Measurements from ENCODE around the gene ZBTB3. TPM values are rescaled to one million over a fixed set of nuclear protein-coding genes. Genes with fewer than 3 reads are reported as not detected.
"Not testable (repeated sequence)": the region's sequence is repeated elsewhere in the genome, so short reads cannot be mapped to it uniquely, and the experiment has no call there.

ZBTB3 gene
- total RNA-seq, 1 experiment from 2014 or later, result 82.3 TPM

DNA sequence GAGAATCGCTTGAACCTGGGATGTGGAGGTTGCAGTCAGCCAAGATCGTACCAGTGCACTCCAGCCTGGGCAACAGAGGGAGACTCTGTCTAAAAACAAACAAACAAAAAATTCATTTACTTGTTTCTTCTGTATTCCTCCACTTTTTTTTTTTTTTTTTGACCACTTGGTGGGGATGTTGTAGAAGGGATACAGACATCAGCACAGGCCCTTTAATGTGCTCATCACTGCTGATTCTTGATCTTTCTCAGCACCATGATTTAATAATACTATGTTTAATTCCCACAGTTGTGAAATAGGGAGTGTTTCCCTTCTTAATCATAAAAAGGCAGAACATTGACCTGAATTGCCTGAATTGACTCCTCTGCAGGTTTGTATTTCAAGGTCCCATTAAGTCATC, 21.1 kb downstream of the ZBTB3 start:
- no peak for ATAC-seq
- no peak for DNase-seq (ENCODE audit: low spot score)
- no peak for TF ChIP-seq ZNF416 (CRISPR knock-in tag; IDR thresholded peaks at IDR 0.05)
- no peak overlapping the region for H3K27ac Mint-ChIP-seq
- H3K36me3 Mint-ChIP-seq, result peaks cover 27% of the 10 kb centered on the region
- peaks cover under 1% of the 10 kb centered on the region; the same call in 1 of the 2 replicates for H3K27me3 Mint-ChIP-seq (ENCODE audit: low read depth)
- no peak overlapping the region for H3K4me3 Mint-ChIP-seq
- peaks cover 9% of the 10 kb centered on the region for H3K4me1 Mint-ChIP-seq
- ChIA-PET POLR2A (interaction anchor here (0.6 kb wide), 1 partner anchor 99 kb away, joined by 4 read pairs; the partner anchor contains the start of gene STX5), CTCF (interaction anchor here (0.7 to 7.6 kb wide), 2 partner anchors 37 to 185 kb away, joined by 4 to 59 read pairs; partner anchors contain the start of gene TAF6L)
- no peaks in the 10 kb centered on the region for H3K9me3 Mint-ChIP-seq

DNA sequence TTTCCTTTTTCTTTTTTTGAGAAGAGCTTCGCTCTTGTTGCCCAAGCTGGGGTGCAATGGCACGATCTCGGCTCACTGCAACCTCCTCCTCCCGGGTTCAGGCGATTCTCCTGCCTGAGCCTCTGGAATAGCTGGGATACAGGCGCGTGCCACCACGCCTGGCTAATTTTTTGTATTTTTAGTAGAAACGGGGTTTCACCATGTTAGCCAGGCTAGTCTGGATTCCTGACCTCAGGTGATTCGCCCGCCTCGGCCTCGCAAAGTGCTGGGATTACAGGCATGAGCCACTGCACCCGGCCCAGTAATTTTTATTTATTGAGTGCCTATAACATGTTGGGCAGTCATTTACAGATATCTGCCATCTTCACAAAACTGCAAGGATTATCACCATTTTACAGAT, 23.9 kb downstream of the ZBTB3 start:
- H3K27me3 Mint-ChIP-seq (ENCODE audit: low read depth); DNase-seq (ENCODE audit: low spot score); H3K9me3 Mint-ChIP-seq; ATAC-seq: not testable (repeated sequence)
- Mint-ChIP-seq H3K36me3 (peaks cover 20% of the 10 kb centered on the region), H3K4me3 (peak overlapping the region; percentile 98), H3K4me1 (peaks cover 16% of the 10 kb centered on the region), H3K27ac (peak overlapping the region; percentile 41)
- ChIA-PET POLR2A (interaction anchor here (0.6 to 2.6 kb wide), 5 partner anchors 21 to 174 kb away, joined by 3 to 8 read pairs (median 6); partner anchors contain the start of genes BSCL2, GNG3 and TUT1), CTCF (interaction anchor here (0.7 to 7.6 kb wide), 6 partner anchors 20 to 57 kb away, joined by 3 to 59 read pairs (median 10); partner anchors contain the start of genes POLR2G, TAF6L, TMEM179B and ZBTB3)

GRCh38 chr11:62728171-62728988, 25.6 kb downstream of the ZBTB3 start, which contains the start of gene TTC9C:
TTC9C (plus strand) TSS chr11:62728486; CDS start chr11:62728849, 363 bp downstream.
- Mint-ChIP-seq H3K9me3 (no peaks in the 10 kb centered on the region), H3K27ac (peak within 1 kb of the TSS; percentile 100), H3K4me3 (peak within 1 kb of the TSS; percentile 98), H3K27me3 (ENCODE audit: low read depth) (peaks cover 4% of the 10 kb centered on the region; the same call in 1 of the 2 replicates), H3K36me3 (peaks cover 33% of the 10 kb centered on the region), H3K4me1 (peaks cover 25% of the 10 kb centered on the region)
- CTCF ChIA-PET, result interaction anchor here (1.0 to 7.6 kb wide), 16 partner anchors 13 to 1193 kb away, joined by 3 to 59 read pairs (median 4); partner anchors contain the start of genes BSCL2, GNG3, MTA2 and POLR2G
- DNase-seq (ENCODE audit: low spot score) (peak; percentile 78), ATAC-seq (peak; percentile 32)
- POLR2A ChIA-PET, result interaction anchor here (1.0 to 4.2 kb wide), 13 partner anchors 19 to 154 kb away, joined by 3 to 34 read pairs (median 8); partner anchors contain the start of genes BSCL2, C11orf98, CSKMT and GNG3
- TF ChIP-seq, protein P1, sequence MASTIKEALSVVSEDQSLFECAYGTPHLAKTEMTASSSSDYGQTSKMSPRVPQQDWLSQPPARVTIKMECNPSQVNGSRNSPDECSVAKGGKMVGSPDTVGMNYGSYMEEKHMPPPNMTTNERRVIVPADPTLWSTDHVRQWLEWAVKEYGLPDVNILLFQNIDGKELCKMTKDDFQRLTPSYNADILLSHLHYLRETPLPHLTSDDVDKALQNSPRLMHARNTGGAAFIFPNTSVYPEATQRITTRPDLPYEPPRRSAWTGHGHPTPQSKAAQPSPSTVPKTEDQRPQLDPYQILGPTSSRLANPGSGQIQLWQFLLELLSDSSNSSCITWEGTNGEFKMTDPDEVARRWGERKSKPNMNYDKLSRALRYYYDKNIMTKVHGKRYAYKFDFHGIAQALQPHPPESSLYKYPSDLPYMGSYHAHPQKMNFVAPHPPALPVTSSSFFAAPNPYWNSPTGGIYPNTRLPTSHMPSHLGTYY (CRISPR knock-in tag; IDR thresholded peaks at IDR 0.05), result no peak
- TF ChIP-seq USF1 (CRISPR knock-in tag; IDR thresholded peaks at IDR 0.05) (0 out of 2 replicates have a peak, but pooled peaks have one; percentile 15), GRHL2 (CRISPR knock-in tag; IDR thresholded peaks at IDR 0.05; ENCODE audit: insufficient replicate concordance, severe bottlenecking) (no peak), TEAD4 (CRISPR knock-in tag; IDR thresholded peaks at IDR 0.05) (no peak), MYBL2 (CRISPR knock-in tag; IDR thresholded peaks at IDR 0.05) (peak; percentile 81; the same call in 1 of the 2 replicates), SP1 (CRISPR knock-in tag; conservative IDR thresholded peaks at IDR 0.05) (peak; percentile 72), FOXK1 (CRISPR knock-in tag; IDR thresholded peaks at IDR 0.05) (0 out of 2 replicates have a peak, but pooled peaks have one; percentile 10), GABPB1 (CRISPR knock-in tag; IDR thresholded peaks at IDR 0.05) (peak; percentile 44; the same call in 1 of the 2 replicates), MXD4 (CRISPR knock-in tag; IDR thresholded peaks at IDR 0.05; ENCODE audit: borderline replicate concordance) (no peak), NR2C2 (CRISPR knock-in tag; IDR thresholded peaks at IDR 0.05) (peak; percentile 85), HMGXB4 (CRISPR knock-in tag; IDR thresholded peaks at IDR 0.05) (no peak), TEAD1 (CRISPR knock-in tag; IDR thresholded peaks at IDR 0.05) (peak; percentile 28; the same call in 1 of the 2 replicates), RELA (CRISPR knock-in tag; IDR thresholded peaks at IDR 0.05; ENCODE audit: borderline replicate concordance) (no peak), EMX1 (CRISPR knock-in tag; IDR thresholded peaks at IDR 0.05) (no peak), CDX4 (CRISPR knock-in tag; IDR thresholded peaks at IDR 0.05; ENCODE audit: borderline replicate concordance) (no peak), SOX15 (CRISPR knock-in tag; IDR thresholded peaks at IDR 0.05) (no peak), MAX (CRISPR knock-in tag; IDR thresholded peaks at IDR 0.05) (no peak), NFYB (CRISPR knock-in tag; conservative IDR thresholded peaks at IDR 0.05; ENCODE audit: low read depth) (0 out of 2 replicates have a peak, but pooled peaks have one; percentile 13)
- TF ChIP-seq, protein P2, sequence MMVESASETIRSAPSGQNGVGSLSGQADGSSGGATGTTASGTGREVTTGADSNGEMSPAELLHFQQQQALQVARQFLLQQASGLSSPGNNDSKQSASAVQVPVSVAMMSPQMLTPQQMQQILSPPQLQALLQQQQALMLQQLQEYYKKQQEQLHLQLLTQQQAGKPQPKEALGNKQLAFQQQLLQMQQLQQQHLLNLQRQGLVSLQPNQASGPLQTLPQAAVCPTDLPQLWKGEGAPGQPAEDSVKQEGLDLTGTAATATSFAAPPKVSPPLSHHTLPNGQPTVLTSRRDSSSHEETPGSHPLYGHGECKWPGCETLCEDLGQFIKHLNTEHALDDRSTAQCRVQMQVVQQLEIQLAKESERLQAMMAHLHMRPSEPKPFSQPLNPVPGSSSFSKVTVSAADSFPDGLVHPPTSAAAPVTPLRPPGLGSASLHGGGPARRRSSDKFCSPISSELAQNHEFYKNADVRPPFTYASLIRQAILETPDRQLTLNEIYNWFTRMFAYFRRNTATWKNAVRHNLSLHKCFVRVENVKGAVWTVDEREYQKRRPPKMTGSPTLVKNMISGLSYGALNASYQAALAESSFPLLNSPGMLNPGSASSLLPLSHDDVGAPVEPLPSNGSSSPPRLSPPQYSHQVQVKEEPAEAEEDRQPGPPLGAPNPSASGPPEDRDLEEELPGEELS (CRISPR knock-in tag; IDR thresholded peaks at IDR 0.05), result no peak
- TF ChIP-seq, protein P3, sequence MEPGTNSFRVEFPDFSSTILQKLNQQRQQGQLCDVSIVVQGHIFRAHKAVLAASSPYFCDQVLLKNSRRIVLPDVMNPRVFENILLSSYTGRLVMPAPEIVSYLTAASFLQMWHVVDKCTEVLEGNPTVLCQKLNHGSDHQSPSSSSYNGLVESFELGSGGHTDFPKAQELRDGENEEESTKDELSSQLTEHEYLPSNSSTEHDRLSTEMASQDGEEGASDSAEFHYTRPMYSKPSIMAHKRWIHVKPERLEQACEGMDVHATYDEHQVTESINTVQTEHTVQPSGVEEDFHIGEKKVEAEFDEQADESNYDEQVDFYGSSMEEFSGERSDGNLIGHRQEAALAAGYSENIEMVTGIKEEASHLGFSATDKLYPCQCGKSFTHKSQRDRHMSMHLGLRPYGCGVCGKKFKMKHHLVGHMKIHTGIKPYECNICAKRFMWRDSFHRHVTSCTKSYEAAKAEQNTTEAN (CRISPR knock-in tag; IDR thresholded peaks at IDR 0.05), result no peak

All from WTC11 (cell line).